Uterus (tissue), 4 donors: Measurements from ENCODE around the gene ACSS1. TPM values are rescaled to one million over a fixed set of nuclear protein-coding genes. Genes with fewer than 3 reads are reported as not detected.

Source experiments
- DNase-seq, 2 donors: peaks; one replicate each; pipeline ENCODE4 v3.0.0-alpha.2; 2019 to 2020
- H3K27ac ChIP-seq, 2 donors: fragments of 200-600 bp; sonication (generic); 1 replicate in 1 of 2; 2 replicates in 1 of 2; pipeline ENCODE4 v1.5.1; 2016 to 2018
- H3K27me3 ChIP-seq, 2 donors: fragments of 200-600 bp; sonication (generic); one replicate each; pipeline ENCODE4 v1.5.1; 2018 to 2019; ENCODE audit warnings: control low read depth in 1 of 2
- H3K36me3 ChIP-seq, 2 donors: fragments of 200-600 bp; sonication (generic); one replicate each; pipeline ENCODE4 v1.5.1; 2019; ENCODE audit warnings: control low read depth in 1 of 2
- H3K4me1 ChIP-seq, 2 donors: fragments of 200-600 bp; sonication (generic); one replicate each; pipeline ENCODE4 v1.5.1; 2018 to 2019; ENCODE audit warnings: control low read depth in 1 of 2
- H3K4me3 ChIP-seq, 2 donors: fragments of 200-600 bp; sonication (generic); 1 replicate in 1 of 2; 2 replicates in 1 of 2; pipeline ENCODE4 v1.5.1; 2018 to 2019; ENCODE audit warnings: mild to moderate bottlenecking in 1 of 2
- H3K9me3 ChIP-seq, 2 donors: fragments of 200-600 bp; sonication (generic); one replicate each; pipeline ENCODE4 v1.5.1; 2019; ENCODE audit warnings: control low read depth in 1 of 2
- CTCF ChIP-seq, 4 experiments: fragments of 200-600 bp in 2 of 4; fragments of 450-650 bp in 2 of 4; sonication (generic) in 2 of 4; IDR thresholded peaks; one replicate each; pipeline ENCODE4 v1.5.1; 2016 to 2019; ENCODE audit warnings: antibody characterized with exemption in 4 of 4, mild to moderate bottlenecking in 2 of 4, moderate library complexity in 1 of 4
- POLR2A ChIP-seq, 2 donors: fragments of 450-650 bp; IDR thresholded peaks; one replicate each; pipeline ENCODE4 v1.6.1; 2016; ENCODE audit warnings: antibody characterized with exemption in 2 of 2, mild to moderate bottlenecking in 1 of 2, moderate library complexity in 1 of 2
- intact Hi-C: fragments of 100-400 bp; cut with DNase I; formaldehyde crosslinking; loops from one replicate; pipeline ENCODE4 v1.15.1; 2023; ENCODE audit warnings: low total_unique reads
- total RNA-seq, 4 donors: library from RNA; depleted of rRNA in 3 of 4; stranded (reverse); fragments of >200 nt in 3 of 4; gene quantifications; one replicate each; pipeline versions ENCODE4 v1.1.0 to v1.2.4, GENCODE V29; 2014 to 2023
- donor health status: DM: yes; HTN: yes; CAD: no.

ACSS1 gene
- total RNA-seq, 4 donors from 2014 or later, result 11.8 to 35.1 (median 23.1) TPM

- TF ChIP-seq POLR2A (IDR thresholded peaks at IDR 0.05), result no peak
- TF ChIP-seq CTCF (IDR thresholded peaks at IDR 0.05), result no peak
- intact Hi-C loops, result no loop called here
- Histone ChIP-seq H3K36me3 (no peaks in the 10 kb centered on the region), H3K27me3 (no peaks in the 10 kb centered on the region), H3K9me3 (peaks cover 0 to 4% of the 10 kb centered on the region in 2 donors), H3K4me3 (no peak overlapping the region), H3K27ac (no peak overlapping the region), H3K4me1 (no peaks in the 10 kb centered on the region)
- DNase-seq, result no peak
Observed at GRCh38 chr20:24977336-24977735, 80.6 kb downstream of the ACSS1 start.

- Histone ChIP-seq H3K4me1 (no peaks in the 10 kb centered on the region), H3K27ac (no peak overlapping the region), H3K36me3 (no peaks in the 10 kb centered on the region), H3K27me3 (no peaks in the 10 kb centered on the region), H3K9me3 (peaks cover 0 to 4% of the 10 kb centered on the region in 2 donors), H3K4me3 (no peak overlapping the region)
- intact Hi-C loops, result no loop called here
- TF ChIP-seq POLR2A (IDR thresholded peaks at IDR 0.05), result no peak
- no peak for TF ChIP-seq CTCF (IDR thresholded peaks at IDR 0.05)
- peak in 1 of 2 donors; percentile 2 for DNase-seq
Observed at GRCh38 chr20:24972341-24972740, 85.6 kb downstream of the ACSS1 start.

- Histone ChIP-seq H3K4me1 (no peaks in the 10 kb centered on the region), H3K9me3 (peaks cover 0 to 4% of the 10 kb centered on the region in 2 donors), H3K4me3 (no peak overlapping the region), H3K27ac (no peak overlapping the region), H3K27me3 (no peaks in the 10 kb centered on the region), H3K36me3 (no peaks in the 10 kb centered on the region)
- DNase-seq, result no peak
- TF ChIP-seq CTCF (IDR thresholded peaks at IDR 0.05) (no peak), POLR2A (IDR thresholded peaks at IDR 0.05) (no peak)
- intact Hi-C loops, result no loop called here
Observed at GRCh38 chr20:24971376-24972101, 86.4 kb downstream of the ACSS1 start.

DNA sequence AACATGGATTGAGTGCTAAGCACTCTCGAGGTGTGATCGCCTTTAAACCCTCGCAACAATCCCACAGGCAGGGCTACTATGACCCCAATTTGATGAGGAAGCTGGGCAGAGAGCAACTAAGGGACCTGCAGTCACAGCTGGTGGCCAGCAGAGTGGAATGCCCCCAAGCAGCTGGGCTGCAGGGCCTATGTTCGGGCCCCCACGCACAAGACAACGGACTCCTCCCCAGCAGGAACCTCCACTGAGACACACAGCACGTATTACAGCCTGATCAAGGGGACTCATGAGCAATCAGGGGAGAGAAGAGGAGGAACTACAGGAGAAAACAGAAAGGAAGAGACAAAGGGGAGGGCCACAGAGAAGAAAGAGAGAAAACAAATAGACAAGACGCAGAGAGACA, 87.2 kb downstream of the ACSS1 start:
- peaks cover 0 to 4% of the 10 kb centered on the region in 2 donors for H3K9me3 ChIP-seq
- DNase-seq, result no peak
- no peak overlapping the region for H3K4me3 ChIP-seq
- H3K27me3 ChIP-seq, result no peaks in the 10 kb centered on the region
- H3K4me1 ChIP-seq, result no peaks in the 10 kb centered on the region
- no peak overlapping the region for H3K27ac ChIP-seq
- no peak for TF ChIP-seq CTCF (IDR thresholded peaks at IDR 0.05)
- no peak for TF ChIP-seq POLR2A (IDR thresholded peaks at IDR 0.05)
- no peaks in the 10 kb centered on the region for H3K36me3 ChIP-seq
- intact Hi-C loops, result no loop called here

GRCh38 chr20:24970030-24970553, 87.8 kb downstream of the ACSS1 start:
- H3K9me3 ChIP-seq, result peaks cover 0 to 1% of the 10 kb centered on the region in 2 donors
- TF ChIP-seq CTCF (IDR thresholded peaks at IDR 0.05), result no peak
- TF ChIP-seq POLR2A (IDR thresholded peaks at IDR 0.05), result no peak
- no peak overlapping the region for H3K27ac ChIP-seq
- H3K4me1 ChIP-seq, result no peaks in the 10 kb centered on the region
- intact Hi-C loops, result no loop called here
- no peak overlapping the region for H3K4me3 ChIP-seq
- DNase-seq, result no peak
- no peaks in the 10 kb centered on the region for H3K27me3 ChIP-seq
- no peaks in the 10 kb centered on the region for H3K36me3 ChIP-seq
